HCT116 (cell line): ENCODE data around the gene CSF2RB. TPM values are rescaled to one million over a fixed set of nuclear protein-coding genes. Genes with fewer than 3 reads are reported as not detected.

Experiments used
- ATAC-seq: fragments of 200-7000 bp; cut with Tn5 transposase; 2 replicates; pipeline ENCODE4 v1.9.1; 2020; ENCODE audit warnings: mild to moderate bottlenecking, moderate library complexity
- BruUV-seq: library from RNA; stranded (reverse); fragments of 400-500 nt; replicated peaks from 2 replicates; lab custom pipeline; 2021; lab: Mats Ljungman, UMichigan
- CTCF ChIA-PET: fragments of 300-600 bp; sonication (Branson Sonifier 250); formaldehyde crosslinking; loops from one replicate; lab custom pipeline; 2021; ENCODE audit warnings: antibody characterized with exemption; lab: Charles Lee
- POLR2A ChIA-PET: fragments of 300-600, 350-600 bp; sonication (Branson Sonifier 250); formaldehyde crosslinking; loops from one replicate; lab custom pipeline; 2021; ENCODE audit warnings: antibody characterized with exemption; lab: Charles Lee
- RAD21 ChIA-PET, 2 experiments: fragments of 300-600 bp; sonication (Branson Sonifier 250); formaldehyde crosslinking; loops; one replicate each; lab custom pipeline; 2023; ENCODE audit warnings: low total read pairs in 2 of 2; ENCODE audit not compliant: uncharacterized antibody in 2 of 2, unreplicated experiment in 2 of 2, low non-redundant PET in 1 of 2; lab: Charles Lee
- DNase-seq: peaks from one replicate; pipeline ENCODE4 v3.0.0-alpha.2; 2010; ENCODE audit warnings: low read depth, low spot score
- H2AFZ ChIP-seq: fragments of 200-600 bp; shearing (Covaris generic), sonication (generic); 2 replicates; pipeline ENCODE4 v1.6.1; 2017; ENCODE audit warnings: low read depth, mixed run types, mixed read lengths, antibody characterized with exemption, low read length; ENCODE audit not compliant: poor library complexity, severe bottlenecking
- H3K27ac ChIP-seq: 2 replicates; pipeline ENCODE4 v1.5.1; 2012; ENCODE audit warnings: low read depth, low read length
- H3K27me3 ChIP-seq: fragments of 200-600 bp; sonication (generic); 2 replicates; pipeline ENCODE4 v1.6.1; 2016; ENCODE audit warnings: mixed run types, low read length, mixed read lengths; ENCODE audit not compliant: insufficient read depth
- H3K36me3 ChIP-seq, 2 experiments: fragments of 200-500 bp in 1 of 2; fragments of 200-600 bp in 1 of 2; sonication (Bioruptor generic) in 1 of 2; sonication (generic) in 1 of 2; 2 replicates each; pipeline versions ENCODE4 v1.5.1 to v1.6.1; 2014 to 2016; ENCODE audit warnings: low read length in 2 of 2, inconsistent platforms in 1 of 2, mixed read lengths in 1 of 2, mixed run types in 1 of 2; ENCODE audit not compliant: insufficient read depth in 2 of 2, control insufficient read depth in 1 of 2
- H3K4me1 ChIP-seq, 2 experiments: fragments of 200-600 bp in 1 of 2; sonication (generic) in 1 of 2; 2 replicates each; pipeline versions ENCODE4 v1.5.1 to v1.6.1; 2012 to 2017; ENCODE audit warnings: low read length in 2 of 2, inconsistent platforms in 1 of 2, mild to moderate bottlenecking in 1 of 2, mixed read lengths in 1 of 2, mixed run types in 1 of 2, moderate library complexity in 1 of 2; ENCODE audit not compliant: insufficient read depth in 2 of 2, control insufficient read depth in 1 of 2
- H3K4me2 ChIP-seq: fragments of 200-600 bp; sonication (generic); 2 replicates; pipeline ENCODE4 v1.6.1; 2017; ENCODE audit warnings: mixed run types, low read length, mixed read lengths
- H3K4me3 ChIP-seq, 2 experiments: fragments of 200-600 bp in 1 of 2; sonication (generic) in 1 of 2; replicated peaks in 1 of 2; 2 replicates each; pipeline ENCODE4 v1.5.1; 2011 to 2016; ENCODE audit warnings: low read length in 2 of 2, control low read depth in 1 of 2, low read depth in 1 of 2, mild to moderate bottlenecking in 1 of 2, mixed read lengths in 1 of 2, mixed run types in 1 of 2
- H3K79me2 ChIP-seq: fragments of 200-600 bp; sonication (generic); 2 replicates; pipeline ENCODE4 v1.6.1; 2017; ENCODE audit warnings: mild to moderate bottlenecking, mixed run types, low read length, moderate library complexity, mixed read lengths; ENCODE audit not compliant: insufficient read depth
- H3K9ac ChIP-seq: fragments of 200-600 bp; sonication (generic); 2 replicates; pipeline ENCODE4 v1.6.1; 2016; ENCODE audit warnings: low read length, mixed read lengths
- H3K9me2 ChIP-seq: fragments of 200-600 bp; sonication (generic), shearing (Covaris generic); 2 replicates; pipeline ENCODE4 v1.6.1; 2017; ENCODE audit warnings: mixed run types, mild to moderate bottlenecking, moderate library complexity; ENCODE audit not compliant: insufficient read depth
- H3K9me3 ChIP-seq, 2 experiments: fragments of 200-500 bp in 1 of 2; fragments of 200-600 bp in 1 of 2; sonication (Bioruptor generic) in 1 of 2; sonication (generic) in 1 of 2; 2 replicates each; pipeline ENCODE4 v1.6.1; 2014 to 2017; ENCODE audit warnings: low read length in 2 of 2, mixed read lengths in 2 of 2, inconsistent platforms in 1 of 2, low read depth in 1 of 2, mild to moderate bottlenecking in 1 of 2, mixed run types in 1 of 2, moderate library complexity in 1 of 2; ENCODE audit not compliant: control insufficient read depth in 1 of 2, insufficient read depth in 1 of 2
- H4K20me1 ChIP-seq: fragments of 200-600 bp; sonication (generic), shearing (Covaris generic); 2 replicates; pipeline ENCODE4 v1.6.1; 2017; ENCODE audit warnings: mixed run types, mild to moderate bottlenecking, moderate library complexity; ENCODE audit not compliant: insufficient read depth
- CBX3 ChIP-seq: IDR thresholded peaks from 2 replicates; pipeline ENCODE4 v1.6.1; 2012; ENCODE audit warnings: low read depth
- ELF1 ChIP-seq: IDR thresholded peaks from 2 replicates; pipeline ENCODE4 v1.6.1; 2012; ENCODE audit warnings: low read depth, borderline replicate concordance
- EZH2 ChIP-seq: fragments of 200-600 bp; sonication (generic); IDR thresholded peaks from 2 replicates; pipeline ENCODE4 v1.6.1; 2017; ENCODE audit warnings: antibody characterized with exemption, mixed run types
- JUND ChIP-seq: IDR thresholded peaks from 2 replicates; pipeline ENCODE4 v1.6.1; 2012
- MAX ChIP-seq: IDR thresholded peaks from 2 replicates; pipeline ENCODE4 v1.6.1; 2012
- POLR2AphosphoS5 ChIP-seq: IDR thresholded peaks from 2 replicates; pipeline ENCODE4 v1.6.1; 2011; ENCODE audit warnings: mild to moderate bottlenecking, low read depth, low read length, moderate library complexity
- RAD21 ChIP-seq: IDR thresholded peaks from 2 replicates; pipeline ENCODE4 v1.6.1; 2012; ENCODE audit warnings: low read depth, mild to moderate bottlenecking
- SP1 ChIP-seq: IDR thresholded peaks from 2 replicates; pipeline ENCODE4 v1.6.1; 2012; ENCODE audit warnings: low read depth
- SRF ChIP-seq: IDR thresholded peaks from 2 replicates; pipeline ENCODE4 v1.6.1; 2012; ENCODE audit warnings: low read depth
- ZBTB33 ChIP-seq: IDR thresholded peaks from 2 replicates; pipeline ENCODE4 v1.6.1; 2011; ENCODE audit warnings: mild to moderate bottlenecking, low read length, moderate library complexity; ENCODE audit not compliant: insufficient replicate concordance; ENCODE audit errors: extremely low read depth
- ZFX ChIP-seq: fragments of 450-650 bp; IDR thresholded peaks from 2 replicates; pipeline ENCODE4 v1.6.1; 2017
- ZNF274 ChIP-seq: fragments of 200-500 bp; sonication (Bioruptor generic); IDR thresholded peaks from 2 replicates; pipeline ENCODE4 v1.6.1; 2014; ENCODE audit warnings: mild to moderate bottlenecking, low read depth, low read length, inconsistent platforms
- intact Hi-C: fragments of 100-400 bp; cut with micrococcal nuclease; formaldehyde crosslinking; loops from 2 replicates; pipeline ENCODE4 v1.10.0; 2022
- total RNA-seq: library from RNA; stranded (reverse); gene quantifications from one replicate; pipeline ENCODE4 v1.2.1, GENCODE V29; 2021; ENCODE audit not compliant: unreplicated experiment
- TF ChIP-seq, protein P1 (sequence below): IDR thresholded peaks from 2 replicates; pipeline ENCODE4 v1.6.1; 2012; ENCODE audit warnings: low read depth

Gene CSF2RB
- total RNA-seq, 1 experiment from 2014 or later = 0.10 TPM

GRCh38 chr22:36912694-36913426, 568 bp upstream of the CSF2RB start:
- ChIA-PET CTCF (no interaction called here), RAD21 (no interaction called here), POLR2A (no interaction called here)
- DNase-seq (no peak), ATAC-seq (no peak)
- Histone ChIP-seq H2AFZ (no peak overlapping the region), H3K4me3 (no peak overlapping the region), H3K9ac (no peak overlapping the region), H3K9me2 (no peaks in the 10 kb centered on the region), H3K9me3 (no peaks in the 10 kb centered on the region), H3K4me2 (no peak overlapping the region), H3K79me2 (no peaks in the 10 kb centered on the region), H3K27ac (no peak overlapping the region), H3K27me3 (peaks cover 35% of the 10 kb centered on the region), H3K36me3 (no peaks in the 10 kb centered on the region), H3K4me1 (no peaks in the 10 kb centered on the region), H4K20me1 (no peaks in the 10 kb centered on the region)
- TF ChIP-seq SP1 = no peak
- TF ChIP-seq ELF1 = no peak
- no peak for TF ChIP-seq POLR2AphosphoS5
- no peak for TF ChIP-seq MAX
- BruUV-seq = no TSS peak
- intact Hi-C loops = no loop called here

- Histone ChIP-seq H3K27me3 (peaks cover 36% of the 10 kb centered on the region), H3K9me2 (no peaks in the 10 kb centered on the region), H3K27ac (no peak overlapping the region), H3K9me3 (no peaks in the 10 kb centered on the region), H3K9ac (no peak overlapping the region), H4K20me1 (no peaks in the 10 kb centered on the region), H3K4me1 (no peaks in the 10 kb centered on the region), H2AFZ (no peak overlapping the region), H3K4me3 (no peak overlapping the region), H3K36me3 (no peaks in the 10 kb centered on the region), H3K79me2 (no peaks in the 10 kb centered on the region), H3K4me2 (no peak overlapping the region)
- no peak for ATAC-seq
- TF ChIP-seq EZH2 = no peak
- TF ChIP-seq SP1 = no peak
- no peak for TF ChIP-seq RAD21
- no peak for TF ChIP-seq JUND
- TF ChIP-seq SRF = no peak
- no peak for TF ChIP-seq ZNF274
- no peak for TF ChIP-seq ZFX
- TF ChIP-seq, protein P1, sequence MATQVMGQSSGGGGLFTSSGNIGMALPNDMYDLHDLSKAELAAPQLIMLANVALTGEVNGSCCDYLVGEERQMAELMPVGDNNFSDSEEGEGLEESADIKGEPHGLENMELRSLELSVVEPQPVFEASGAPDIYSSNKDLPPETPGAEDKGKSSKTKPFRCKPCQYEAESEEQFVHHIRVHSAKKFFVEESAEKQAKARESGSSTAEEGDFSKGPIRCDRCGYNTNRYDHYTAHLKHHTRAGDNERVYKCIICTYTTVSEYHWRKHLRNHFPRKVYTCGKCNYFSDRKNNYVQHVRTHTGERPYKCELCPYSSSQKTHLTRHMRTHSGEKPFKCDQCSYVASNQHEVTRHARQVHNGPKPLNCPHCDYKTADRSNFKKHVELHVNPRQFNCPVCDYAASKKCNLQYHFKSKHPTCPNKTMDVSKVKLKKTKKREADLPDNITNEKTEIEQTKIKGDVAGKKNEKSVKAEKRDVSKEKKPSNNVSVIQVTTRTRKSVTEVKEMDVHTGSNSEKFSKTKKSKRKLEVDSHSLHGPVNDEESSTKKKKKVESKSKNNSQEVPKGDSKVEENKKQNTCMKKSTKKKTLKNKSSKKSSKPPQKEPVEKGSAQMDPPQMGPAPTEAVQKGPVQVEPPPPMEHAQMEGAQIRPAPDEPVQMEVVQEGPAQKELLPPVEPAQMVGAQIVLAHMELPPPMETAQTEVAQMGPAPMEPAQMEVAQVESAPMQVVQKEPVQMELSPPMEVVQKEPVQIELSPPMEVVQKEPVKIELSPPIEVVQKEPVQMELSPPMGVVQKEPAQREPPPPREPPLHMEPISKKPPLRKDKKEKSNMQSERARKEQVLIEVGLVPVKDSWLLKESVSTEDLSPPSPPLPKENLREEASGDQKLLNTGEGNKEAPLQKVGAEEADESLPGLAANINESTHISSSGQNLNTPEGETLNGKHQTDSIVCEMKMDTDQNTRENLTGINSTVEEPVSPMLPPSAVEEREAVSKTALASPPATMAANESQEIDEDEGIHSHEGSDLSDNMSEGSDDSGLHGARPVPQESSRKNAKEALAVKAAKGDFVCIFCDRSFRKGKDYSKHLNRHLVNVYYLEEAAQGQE = no peak
- no peak for TF ChIP-seq CBX3
- TF ChIP-seq ZBTB33 = no peak
- no peak for DNase-seq
- ChIA-PET POLR2A (no interaction called here), RAD21 (no interaction called here), CTCF (no interaction called here)
- no TSS peak for BruUV-seq
- intact Hi-C loops = no loop called here
Measured at GRCh38 chr22:36914390-36914752, 943 bp downstream of the CSF2RB start.
